Measurements from ENCODE around the gene TNPO1.

The TNPO1 gene

DNA sequence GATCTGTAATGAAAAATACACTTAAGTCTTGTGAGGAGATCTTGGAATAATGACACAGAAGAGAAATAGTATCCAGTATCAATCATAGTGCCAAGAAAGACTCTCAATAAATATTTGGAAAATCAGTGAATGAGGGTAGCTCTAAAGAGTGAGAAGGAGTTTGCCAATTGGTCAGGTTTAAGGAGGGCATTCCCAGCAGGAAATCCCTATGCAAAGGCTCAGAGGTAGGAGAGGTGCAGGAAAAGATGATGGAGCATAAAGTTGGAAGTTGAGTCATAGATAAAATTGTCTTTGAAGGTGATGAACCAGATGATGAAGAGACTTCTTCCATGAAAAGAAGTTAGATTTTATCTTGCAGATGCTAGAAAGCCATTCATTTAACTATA is 27.8 kb downstream of the TNPO1 start:
- Histone ChIP-seq H3K9me3 (replicated peaks; ENCODE audit: low read length) (no peaks in the 10 kb centered on the region), H3K4me1 (ENCODE audit: control insufficient read depth, insufficient read depth, low read length) (peaks cover 85% of the 10 kb centered on the region), H3K4me2 (ENCODE audit: low read length) (no peak overlapping the region), H3K4me3 (ENCODE audit: low read length) (no peak overlapping the region), H3K36me3 (ENCODE audit: insufficient read depth, low read length) (peaks cover 13% of the 10 kb centered on the region), H3K27me3 (ENCODE audit: control insufficient read depth, insufficient read depth, low read length) (no peaks in the 10 kb centered on the region), H3K9ac (ENCODE audit: low read depth, low read length) (no peak overlapping the region)

GRCh38 chr5:72845889-72846288 is 29.4 kb downstream of the TNPO1 start:
- Histone ChIP-seq H3K36me3 (ENCODE audit: insufficient read depth, low read length) (peaks cover 23% of the 10 kb centered on the region), H3K4me1 (ENCODE audit: control insufficient read depth, insufficient read depth, low read length) (peaks cover 68% of the 10 kb centered on the region), H3K27me3 (ENCODE audit: control insufficient read depth, insufficient read depth, low read length) (no peaks in the 10 kb centered on the region), H3K4me3 (ENCODE audit: low read length) (peak overlapping the region; percentile 25), H3K9me3 (replicated peaks; ENCODE audit: low read length) (no peaks in the 10 kb centered on the region), H3K4me2 (ENCODE audit: low read length) (peak overlapping the region; percentile 86), H3K9ac (ENCODE audit: low read depth, low read length) (no peak overlapping the region)

- Histone ChIP-seq H3K36me3 (ENCODE audit: insufficient read depth, low read length) (peaks cover 29% of the 10 kb centered on the region), H3K4me3 (ENCODE audit: low read length) (no peak overlapping the region), H3K9me3 (replicated peaks; ENCODE audit: low read length) (no peaks in the 10 kb centered on the region), H3K27me3 (ENCODE audit: control insufficient read depth, insufficient read depth, low read length) (no peaks in the 10 kb centered on the region), H3K9ac (ENCODE audit: low read depth, low read length) (no peak overlapping the region), H3K4me1 (ENCODE audit: control insufficient read depth, insufficient read depth, low read length) (peaks cover 64% of the 10 kb centered on the region), H3K4me2 (ENCODE audit: low read length) (peak overlapping the region; percentile 86)
Observed at GRCh38 chr5:72846483-72846882, 30.0 kb downstream of the TNPO1 start.

DNA sequence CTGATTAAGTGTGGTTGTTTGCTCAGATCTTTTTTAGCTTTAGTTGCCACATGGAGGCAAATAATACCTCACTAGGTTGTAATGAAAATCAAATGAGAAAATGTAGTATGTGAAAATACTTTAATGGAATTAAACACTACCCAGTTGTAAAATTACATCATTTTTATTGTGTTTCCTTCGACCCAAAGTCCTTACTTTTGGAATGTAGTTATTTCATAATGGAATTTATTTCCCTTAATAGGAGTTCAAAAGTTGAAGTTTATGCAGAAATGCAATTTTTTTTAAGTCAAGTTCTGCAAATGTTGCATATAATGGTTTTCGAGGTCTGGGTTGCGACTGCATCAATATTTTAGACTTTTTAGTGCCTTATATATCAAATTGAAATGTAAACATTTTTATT is 31.0 kb downstream of the TNPO1 start:
- peaks cover 61% of the 10 kb centered on the region for H3K4me1 ChIP-seq (ENCODE audit: control insufficient read depth, insufficient read depth, low read length)
- no peaks in the 10 kb centered on the region for H3K9me3 ChIP-seq (replicated peaks; ENCODE audit: low read length)
- peak overlapping the region; percentile 67 for H3K9ac ChIP-seq (ENCODE audit: low read depth, low read length)
- H3K4me2 ChIP-seq (ENCODE audit: low read length) = peak overlapping the region; percentile 86
- no peaks in the 10 kb centered on the region for H3K27me3 ChIP-seq (ENCODE audit: control insufficient read depth, insufficient read depth, low read length)
- H3K36me3 ChIP-seq (ENCODE audit: insufficient read depth, low read length) = peaks cover 37% of the 10 kb centered on the region
- H3K4me3 ChIP-seq (ENCODE audit: low read length) = peak overlapping the region; percentile 92

DNA sequence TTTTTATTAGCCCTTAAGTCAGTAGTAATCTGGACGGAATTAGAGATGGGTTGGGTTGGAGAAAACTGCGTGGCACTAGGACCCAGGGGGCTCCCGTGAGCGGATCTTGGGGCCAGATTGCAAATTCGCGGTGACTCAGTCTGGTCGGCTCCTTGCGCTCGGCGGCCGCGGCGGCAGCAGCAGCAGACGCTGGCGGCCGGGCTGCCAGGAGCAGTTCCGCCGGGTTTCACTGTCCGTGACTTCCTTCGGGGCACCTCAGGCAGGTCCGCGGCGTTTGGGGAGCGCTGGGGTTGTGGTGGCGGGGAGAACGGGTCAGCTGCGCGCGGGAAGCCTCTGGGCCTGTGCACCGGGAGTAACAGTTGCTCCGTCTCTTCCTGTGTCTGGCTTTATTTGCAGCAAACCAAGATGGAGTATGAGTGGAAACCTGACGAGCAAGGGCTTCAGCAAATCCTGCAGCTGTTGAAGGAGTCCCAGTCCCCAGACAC is 31.6 kb downstream of the TNPO1 start:
- Histone ChIP-seq H3K27me3 (ENCODE audit: control insufficient read depth, insufficient read depth, low read length) (no peaks in the 10 kb centered on the region), H3K9ac (ENCODE audit: low read depth, low read length) (peak overlapping the region; percentile 87), H3K4me3 (ENCODE audit: low read length) (peak overlapping the region; percentile 92), H3K4me2 (ENCODE audit: low read length) (peak overlapping the region; percentile 86), H3K36me3 (ENCODE audit: insufficient read depth, low read length) (peaks cover 41% of the 10 kb centered on the region), H3K9me3 (replicated peaks; ENCODE audit: low read length) (no peaks in the 10 kb centered on the region), H3K4me1 (ENCODE audit: control insufficient read depth, insufficient read depth, low read length) (peaks cover 60% of the 10 kb centered on the region)

- Histone ChIP-seq H3K9me3 (replicated peaks; ENCODE audit: low read length) (no peaks in the 10 kb centered on the region), H3K27me3 (ENCODE audit: control insufficient read depth, insufficient read depth, low read length) (no peaks in the 10 kb centered on the region), H3K9ac (ENCODE audit: low read depth, low read length) (peak overlapping the region; percentile 87), H3K4me1 (ENCODE audit: control insufficient read depth, insufficient read depth, low read length) (peaks cover 60% of the 10 kb centered on the region), H3K36me3 (ENCODE audit: insufficient read depth, low read length) (peaks cover 48% of the 10 kb centered on the region), H3K4me2 (ENCODE audit: low read length) (peak overlapping the region; percentile 86), H3K4me3 (ENCODE audit: low read length) (peak overlapping the region; percentile 92)
Observed at GRCh38 chr5:72848474-72849428, 32.3 kb downstream of the TNPO1 start.

DNA sequence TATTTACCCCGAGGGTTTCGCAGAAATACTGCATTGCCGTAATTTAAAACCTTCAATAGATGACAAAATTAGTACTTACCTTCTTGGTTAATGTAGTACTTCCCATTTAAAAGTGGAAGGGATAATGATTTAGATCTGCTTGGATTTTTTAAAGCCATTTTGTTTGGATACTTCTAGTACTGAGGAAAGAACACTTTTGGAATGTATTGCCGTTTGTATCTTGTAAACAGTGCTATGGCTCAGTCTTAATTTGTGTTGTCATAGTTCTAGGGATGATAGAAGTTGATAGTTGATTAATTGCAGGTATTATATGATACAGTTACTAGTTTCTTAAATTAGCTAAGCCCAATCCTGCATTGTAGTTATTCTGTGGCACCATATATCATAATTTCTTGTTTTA is 33.1 kb downstream of the TNPO1 start:
- H3K4me1 ChIP-seq (ENCODE audit: control insufficient read depth, insufficient read depth, low read length) = peaks cover 55% of the 10 kb centered on the region
- H3K9ac ChIP-seq (ENCODE audit: low read depth, low read length) = peak overlapping the region; percentile 87

DNA sequence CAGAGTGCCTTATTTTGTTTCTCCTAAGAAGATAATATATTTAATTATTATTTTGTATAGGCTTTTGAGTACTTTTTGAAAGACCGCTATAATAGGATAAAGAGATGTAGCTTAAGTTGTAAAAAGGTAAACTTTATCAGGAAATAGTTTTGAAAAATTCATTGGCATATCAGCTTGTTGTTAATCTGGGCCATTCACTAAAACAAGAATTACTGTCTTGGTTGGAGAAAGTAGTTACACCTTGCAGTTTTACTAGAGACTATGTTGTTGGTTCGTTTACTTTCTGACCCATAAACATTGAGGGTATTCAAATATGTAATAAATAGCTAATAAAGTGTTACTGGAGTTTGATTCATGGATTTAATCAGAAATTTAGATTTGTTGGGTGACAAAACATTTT is 33.7 kb downstream of the TNPO1 start:
- no peaks in the 10 kb centered on the region for H3K27me3 ChIP-seq (ENCODE audit: control insufficient read depth, insufficient read depth, low read length)
- peak overlapping the region; percentile 87 for H3K9ac ChIP-seq (ENCODE audit: low read depth, low read length)
- peaks cover 52% of the 10 kb centered on the region for H3K36me3 ChIP-seq (ENCODE audit: insufficient read depth, low read length)
- H3K9me3 ChIP-seq (replicated peaks; ENCODE audit: low read length) = no peaks in the 10 kb centered on the region
- H3K4me2 ChIP-seq (ENCODE audit: low read length) = peak overlapping the region; percentile 86
- peak overlapping the region; percentile 92 for H3K4me3 ChIP-seq (ENCODE audit: low read length)
- peaks cover 53% of the 10 kb centered on the region for H3K4me1 ChIP-seq (ENCODE audit: control insufficient read depth, insufficient read depth, low read length)

More for the DNA sequence above, 33.1 kb downstream of the TNPO1 start:
- H3K36me3 ChIP-seq (ENCODE audit: insufficient read depth, low read length) = peaks cover 48% of the 10 kb centered on the region
- H3K27me3 ChIP-seq (ENCODE audit: control insufficient read depth, insufficient read depth, low read length) = no peaks in the 10 kb centered on the region
- peak overlapping the region; percentile 86 for H3K4me2 ChIP-seq (ENCODE audit: low read length)
- no peaks in the 10 kb centered on the region for H3K9me3 ChIP-seq (replicated peaks; ENCODE audit: low read length)
- peak overlapping the region; percentile 92 for H3K4me3 ChIP-seq (ENCODE audit: low read length)

GRCh38 chr5:72852356-72852755 is 35.9 kb downstream of the TNPO1 start:
- peaks cover 71% of the 10 kb centered on the region for H3K36me3 ChIP-seq (ENCODE audit: insufficient read depth, low read length)
- H3K9me3 ChIP-seq (replicated peaks; ENCODE audit: low read length) = no peaks in the 10 kb centered on the region
- H3K4me2 ChIP-seq (ENCODE audit: low read length) = peak overlapping the region; percentile 86
- H3K4me1 ChIP-seq (ENCODE audit: control insufficient read depth, insufficient read depth, low read length) = peaks cover 35% of the 10 kb centered on the region
- no peaks in the 10 kb centered on the region for H3K27me3 ChIP-seq (ENCODE audit: control insufficient read depth, insufficient read depth, low read length)
- H3K4me3 ChIP-seq (ENCODE audit: low read length) = peak overlapping the region; percentile 92
- peak overlapping the region; percentile 87 for H3K9ac ChIP-seq (ENCODE audit: low read depth, low read length)

DNA sequence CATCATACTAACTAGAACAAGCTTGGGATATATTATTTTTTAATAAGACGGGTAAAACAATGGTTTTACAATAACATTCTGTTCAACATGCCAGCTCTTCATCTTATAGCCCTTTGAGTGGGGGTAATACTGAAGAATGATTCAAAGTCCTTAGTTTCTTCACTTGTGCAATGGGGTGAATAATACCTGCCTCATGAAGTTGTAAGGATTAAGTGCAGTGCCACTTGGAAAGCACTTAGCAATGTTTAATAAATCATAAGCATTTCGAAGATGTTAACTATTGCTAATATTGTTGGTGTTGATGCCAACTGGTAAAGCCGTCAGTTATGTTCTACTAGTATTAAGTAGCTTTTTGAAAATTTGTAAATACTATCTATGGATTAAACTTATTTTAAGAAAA is 38.0 kb downstream of the TNPO1 start:
- Histone ChIP-seq H3K9me3 (replicated peaks; ENCODE audit: low read length) (no peaks in the 10 kb centered on the region), H3K27me3 (ENCODE audit: control insufficient read depth, insufficient read depth, low read length) (no peaks in the 10 kb centered on the region), H3K36me3 (ENCODE audit: insufficient read depth, low read length) (peaks cover 75% of the 10 kb centered on the region), H3K4me1 (ENCODE audit: control insufficient read depth, insufficient read depth, low read length) (peaks cover 31% of the 10 kb centered on the region), H3K4me2 (ENCODE audit: low read length) (peak overlapping the region; percentile 86), H3K4me3 (ENCODE audit: low read length) (no peak overlapping the region), H3K9ac (ENCODE audit: low read depth, low read length) (no peak overlapping the region)

DNA sequence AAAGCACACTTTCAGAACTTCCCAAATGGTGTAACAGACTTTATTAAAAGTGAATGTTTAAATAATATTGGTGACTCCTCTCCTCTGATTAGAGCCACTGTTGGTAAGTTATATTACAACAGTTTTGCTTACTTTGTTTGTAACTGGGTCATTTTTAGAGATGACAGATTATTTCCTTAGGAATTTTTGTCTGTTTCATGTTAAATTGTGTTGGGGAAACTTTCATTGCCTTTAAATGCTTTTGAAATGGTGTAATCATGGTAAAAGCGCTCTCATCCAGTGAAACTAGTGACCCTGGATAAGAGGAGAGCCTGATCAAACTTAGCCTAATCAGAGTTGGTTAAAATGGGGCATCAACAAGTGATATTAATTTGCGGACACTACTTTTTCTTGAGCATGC is 39.4 kb downstream of the TNPO1 start:
- H3K9me3 ChIP-seq (replicated peaks; ENCODE audit: low read length) = no peaks in the 10 kb centered on the region
- H3K36me3 ChIP-seq (ENCODE audit: insufficient read depth, low read length) = peaks cover 82% of the 10 kb centered on the region
- no peaks in the 10 kb centered on the region for H3K27me3 ChIP-seq (ENCODE audit: control insufficient read depth, insufficient read depth, low read length)
- no peak overlapping the region for H3K4me3 ChIP-seq (ENCODE audit: low read length)
- no peak overlapping the region for H3K4me2 ChIP-seq (ENCODE audit: low read length)
- peaks cover 39% of the 10 kb centered on the region for H3K4me1 ChIP-seq (ENCODE audit: control insufficient read depth, insufficient read depth, low read length)
- no peak overlapping the region for H3K9ac ChIP-seq (ENCODE audit: low read depth, low read length)
